Activated B cell treated with CpG ODN at 0.5 μM for 24 hours (primary cell): ENCODE data around the gene KCTD5. TPM values are rescaled to one million over a fixed set of nuclear protein-coding genes. Genes with fewer than 3 reads are reported as not detected.

Source experiments
- ATAC-seq: fragments of 200-7000 bp; cut with Tn5 transposase; one replicate; pipeline ENCODE4 v1.10.0; 2021; ENCODE audit warnings: low read depth, mild to moderate bottlenecking, moderate library complexity
- CTCF ChIA-PET: fragments of 350-600 bp; sonication (Branson Sonifier 250); formaldehyde crosslinking; loops from one replicate; lab custom pipeline; 2021; ENCODE audit warnings: antibody characterized with exemption; lab: Charles Lee
- POLR2A ChIA-PET: fragments of 350-600 bp; sonication (Branson Sonifier 250); formaldehyde crosslinking; loops from one replicate; lab custom pipeline; 2021; ENCODE audit warnings: antibody characterized with exemption; lab: Charles Lee
- DNase-seq: peaks from one replicate; pipeline ENCODE4 v3.0.0; 2022
- H3K27ac Mint-ChIP-seq: one replicate; pipeline ENCODE4 v1.8.0; 2020; ENCODE audit warnings: mixed read lengths
- H3K27me3 Mint-ChIP-seq: one replicate; pipeline ENCODE4 v1.8.0; 2021; ENCODE audit warnings: mixed read lengths
- H3K36me3 Mint-ChIP-seq: one replicate; pipeline ENCODE4 v1.8.0; 2021; ENCODE audit warnings: low read depth, mixed read lengths
- H3K4me1 Mint-ChIP-seq: one replicate; pipeline ENCODE4 v1.8.0; 2021; ENCODE audit warnings: mixed read lengths
- H3K4me3 Mint-ChIP-seq: one replicate; pipeline ENCODE4 v1.8.0; 2020; ENCODE audit warnings: mild to moderate bottlenecking, mixed read lengths
- H3K9me3 Mint-ChIP-seq: one replicate; pipeline ENCODE4 v1.8.0; 2020; ENCODE audit warnings: mixed read lengths
- CTCF ChIP-seq: fragments of 200-600 bp; IDR thresholded peaks from one replicate; pipeline ENCODE4 v1.8.0; 2022; ENCODE audit warnings: antibody characterized with exemption, mild to moderate bottlenecking
- intact Hi-C: fragments of 100-400 bp; cut with micrococcal nuclease; formaldehyde crosslinking; loops from one replicate; pipeline ENCODE4 v1.15.1; 2024
- total RNA-seq: library from RNA; stranded (reverse); gene quantifications from 2 replicates; pipeline ENCODE4 v1.2.3, GENCODE V29; 2022

The KCTD5 gene
- total RNA-seq, 1 donor from 2014 or later: 30.3 TPM

DNA sequence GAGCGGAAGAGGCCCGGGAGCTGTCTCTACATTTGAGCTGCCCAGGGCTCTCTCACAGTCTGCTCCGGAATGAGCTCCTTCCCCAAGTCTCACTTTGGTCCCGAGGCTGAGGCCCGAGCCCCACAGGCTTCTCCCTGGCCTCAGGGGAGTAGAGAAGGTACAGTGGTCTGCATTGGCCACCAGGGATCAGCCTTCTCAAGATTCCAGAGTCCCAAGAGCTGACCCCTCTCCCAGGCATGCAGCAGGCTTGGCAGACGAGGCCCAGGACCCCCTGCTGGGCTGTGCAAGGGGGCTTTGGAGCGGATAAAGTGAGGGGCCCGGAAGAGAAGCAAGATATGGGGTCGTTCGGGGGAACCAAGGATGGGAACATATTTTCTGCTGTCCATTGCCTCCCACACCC is 34.6 kb downstream of the KCTD5 start:
- no peak for TF ChIP-seq CTCF
- peaks cover 15% of the 10 kb centered on the region for H3K4me1 Mint-ChIP-seq
- no peak overlapping the region for H3K4me3 Mint-ChIP-seq
- ChIA-PET POLR2A (interaction anchor here (1.0 kb wide), 1 partner anchor 35 kb away, joined by 5 read pairs; the partner anchor contains the start of gene KCTD5), CTCF (no interaction called here)
- intact Hi-C loops: no loop called here
- ATAC-seq (no peak), DNase-seq (no peak)
- H3K9me3 Mint-ChIP-seq: no peaks in the 10 kb centered on the region
- H3K27me3 Mint-ChIP-seq: peaks cover 2% of the 10 kb centered on the region
- H3K36me3 Mint-ChIP-seq: no peaks in the 10 kb centered on the region
- no peak overlapping the region for H3K27ac Mint-ChIP-seq

GRCh38 chr16:2717383-2718263 is 35.3 kb downstream of the KCTD5 start:
- Mint-ChIP-seq H3K9me3 (no peaks in the 10 kb centered on the region), H3K36me3 (no peaks in the 10 kb centered on the region), H3K27ac (no peak overlapping the region), H3K4me3 (no peak overlapping the region), H3K27me3 (peaks cover 2% of the 10 kb centered on the region), H3K4me1 (peaks cover 15% of the 10 kb centered on the region)
- no peak for DNase-seq
- no peak for TF ChIP-seq CTCF
- intact Hi-C loops: no loop called here
- no peak for ATAC-seq
- CTCF ChIA-PET: no interaction called here
- POLR2A ChIA-PET: no interaction called here

DNA sequence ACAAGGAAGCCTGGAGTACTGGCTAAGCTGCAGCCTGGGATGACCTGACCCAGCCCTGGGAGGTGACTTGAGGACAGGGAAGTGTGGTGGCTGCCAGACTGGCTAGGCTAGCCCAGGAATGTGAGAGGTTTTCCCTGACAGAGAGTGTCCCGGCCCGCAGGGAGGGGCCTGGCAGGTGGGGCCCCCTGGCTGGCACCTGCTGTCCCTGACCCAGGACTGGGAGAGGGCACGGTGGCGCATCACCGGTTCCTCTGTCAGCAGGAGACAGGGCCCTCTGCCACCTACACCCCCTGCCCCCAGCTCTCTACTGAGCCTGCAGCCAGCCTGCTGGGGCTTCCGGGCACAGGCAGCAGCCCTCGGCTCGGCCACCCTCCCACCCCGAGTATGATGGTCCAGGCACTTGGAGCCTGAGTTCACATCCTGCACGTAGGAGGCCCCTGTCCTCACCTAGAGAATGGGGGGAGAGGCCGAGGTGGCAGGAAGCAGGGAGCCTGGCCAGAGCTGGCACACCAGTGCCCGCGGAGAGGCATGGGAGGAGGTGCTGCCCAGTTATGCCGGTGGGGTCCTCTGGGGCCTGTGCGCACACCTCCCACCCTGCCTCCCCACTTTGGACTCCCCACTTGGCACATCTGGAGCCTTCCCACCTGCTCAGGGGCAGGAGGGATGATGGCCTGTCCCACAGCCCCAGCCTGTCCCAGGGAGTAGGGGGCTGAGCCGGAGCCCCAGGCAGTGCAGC is 37.2 kb downstream of the KCTD5 start:
- intact Hi-C loops: no loop called here
- H3K9me3 Mint-ChIP-seq: no peaks in the 10 kb centered on the region
- CTCF ChIA-PET: no interaction called here
- peak overlapping the region; percentile 52 for H3K4me3 Mint-ChIP-seq
- peaks cover 6% of the 10 kb centered on the region for H3K27me3 Mint-ChIP-seq
- peaks cover 15% of the 10 kb centered on the region for H3K4me1 Mint-ChIP-seq
- TF ChIP-seq CTCF: no peak
- POLR2A ChIA-PET: interaction anchor here (1.0 to 1.1 kb wide), 2 partner anchors 37 to 564 kb away, joined by 3 read pairs; partner anchors contain the start of genes KCTD5 and TRAF7
- no peak for ATAC-seq
- DNase-seq: no peak
- no peak overlapping the region for H3K27ac Mint-ChIP-seq
- H3K36me3 Mint-ChIP-seq: no peaks in the 10 kb centered on the region

DNA sequence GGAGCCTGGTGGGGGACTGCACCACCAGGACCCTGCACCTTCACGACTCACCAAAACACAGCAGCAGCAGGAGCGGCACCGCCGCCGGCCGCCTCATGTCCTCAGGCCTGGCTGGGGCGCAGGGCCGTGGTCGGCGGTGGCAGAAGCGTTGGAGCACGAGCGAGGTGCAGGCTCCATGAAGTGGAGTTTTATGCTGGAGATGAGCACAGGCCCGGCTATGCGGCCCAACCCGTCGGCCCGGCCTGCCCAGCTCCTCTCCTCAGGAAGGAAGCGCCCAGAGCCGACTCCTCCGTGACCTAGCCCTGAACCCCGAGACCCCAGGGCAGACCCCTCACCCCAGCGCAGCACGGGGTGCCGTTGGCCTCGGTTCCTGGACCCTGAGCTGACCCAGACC is 37.7 kb downstream of the KCTD5 start, which contains the start of gene PRSS27:
Gene PRSS27 (minus strand): TSS at position 161 of the 394 bp plus-strand sequence. CDS start 64 bp downstream, at position 97.
- no peak for ATAC-seq
- no peak for TF ChIP-seq CTCF
- intact Hi-C loops: no loop called here
- DNase-seq: no peak
- ChIA-PET POLR2A (interaction anchor here (1.1 kb wide), 1 partner anchor 38 kb away, joined by 3 read pairs; the partner anchor contains the start of gene KCTD5), CTCF (no interaction called here)
- Mint-ChIP-seq H3K27ac (peak within 1 kb of the TSS; percentile 53), H3K27me3 (peaks cover 6% of the 10 kb centered on the region), H3K4me1 (peaks cover 13% of the 10 kb centered on the region), H3K4me3 (peak within 1 kb of the TSS; percentile 81), H3K36me3 (no peaks in the 10 kb centered on the region), H3K9me3 (no peaks in the 10 kb centered on the region)
